Measurements from ENCODE around the gene SCN5A.

SCN5A gene

GRCh38 chr3:38579141-38579540 lies 70.3 kb downstream of the SCN5A start:
- H3K4me2 ChIP-seq (ENCODE audit: low read depth, low read length), result no peak overlapping the region
- no peaks in the 10 kb centered on the region for H3K9me2 ChIP-seq (replicated peaks; ENCODE audit: insufficient read depth, low read length)
- no peaks in the 10 kb centered on the region for H3K9me3 ChIP-seq (replicated peaks; ENCODE audit: insufficient read depth, low read length)
- H4K20me1 ChIP-seq (ENCODE audit: insufficient read depth, low read length), result no peaks in the 10 kb centered on the region
- TF ChIP-seq EZH2 (optimal IDR thresholded peaks at IDR 0.05; ENCODE audit: low read depth, low read length), result no peak
- TF ChIP-seq EZH2phosphoT487 (IDR thresholded peaks at IDR 0.05; ENCODE audit: low read length), result no peak
- no peak for TF ChIP-seq CTCF (IDR thresholded peaks at IDR 0.05; ENCODE audit: low read length)
- no peak overlapping the region for H3K27ac ChIP-seq (ENCODE audit: low read length)
- no peaks in the 10 kb centered on the region for H3K36me3 ChIP-seq (replicated peaks; ENCODE audit: insufficient read depth, low read length)
- no peaks in the 10 kb centered on the region for H3K4me1 ChIP-seq (ENCODE audit: low read length)
- H3K9ac ChIP-seq (ENCODE audit: low read length), result no peak overlapping the region
- H3K79me2 ChIP-seq (ENCODE audit: low read length), result no peaks in the 10 kb centered on the region
- H3K27me3 ChIP-seq (replicated peaks; ENCODE audit: insufficient read depth, low read length), result no peaks in the 10 kb centered on the region
- no peak overlapping the region for H3K4me3 ChIP-seq (ENCODE audit: low read length)
- H3F3A ChIP-seq (ENCODE audit: insufficient read depth, low read length), result no peaks in the 10 kb centered on the region
- no peak for DNase-seq
- H2AFZ ChIP-seq (ENCODE audit: low read length), result no peak overlapping the region

GRCh38 chr3:38578551-38578950 lies 70.9 kb downstream of the SCN5A start:
- no peaks in the 10 kb centered on the region for H3K36me3 ChIP-seq (replicated peaks; ENCODE audit: insufficient read depth, low read length)
- no peak overlapping the region for H3K9ac ChIP-seq (ENCODE audit: low read length)
- H3K4me2 ChIP-seq (ENCODE audit: low read depth, low read length), result no peak overlapping the region
- H3K9me3 ChIP-seq (replicated peaks; ENCODE audit: insufficient read depth, low read length), result no peaks in the 10 kb centered on the region
- H3K9me2 ChIP-seq (replicated peaks; ENCODE audit: insufficient read depth, low read length), result no peaks in the 10 kb centered on the region
- H3K4me1 ChIP-seq (ENCODE audit: low read length), result no peaks in the 10 kb centered on the region
- H3K79me2 ChIP-seq (ENCODE audit: low read length), result no peaks in the 10 kb centered on the region
- no peaks in the 10 kb centered on the region for H4K20me1 ChIP-seq (ENCODE audit: insufficient read depth, low read length)
- H3K27me3 ChIP-seq (replicated peaks; ENCODE audit: insufficient read depth, low read length), result no peaks in the 10 kb centered on the region
- no peak overlapping the region for H2AFZ ChIP-seq (ENCODE audit: low read length)
- no peak overlapping the region for H3K27ac ChIP-seq (ENCODE audit: low read length)
- DNase-seq, result no peak
- TF ChIP-seq CTCF (IDR thresholded peaks at IDR 0.05; ENCODE audit: low read length), result no peak
- no peak for TF ChIP-seq EZH2 (optimal IDR thresholded peaks at IDR 0.05; ENCODE audit: low read depth, low read length)
- no peak for TF ChIP-seq EZH2phosphoT487 (IDR thresholded peaks at IDR 0.05; ENCODE audit: low read length)
- no peak overlapping the region for H3K4me3 ChIP-seq (ENCODE audit: low read length)
- no peaks in the 10 kb centered on the region for H3F3A ChIP-seq (ENCODE audit: insufficient read depth, low read length)

- Histone ChIP-seq H3K27ac (ENCODE audit: low read length) (no peak overlapping the region), H3K4me2 (ENCODE audit: low read depth, low read length) (no peak overlapping the region), H3F3A (ENCODE audit: insufficient read depth, low read length) (no peaks in the 10 kb centered on the region), H3K4me1 (ENCODE audit: low read length) (no peaks in the 10 kb centered on the region), H3K27me3 (replicated peaks; ENCODE audit: insufficient read depth, low read length) (no peaks in the 10 kb centered on the region), H3K9ac (ENCODE audit: low read length) (no peak overlapping the region), H4K20me1 (ENCODE audit: insufficient read depth, low read length) (no peaks in the 10 kb centered on the region), H3K9me3 (replicated peaks; ENCODE audit: insufficient read depth, low read length) (no peaks in the 10 kb centered on the region), H3K4me3 (ENCODE audit: low read length) (no peak overlapping the region), H3K36me3 (replicated peaks; ENCODE audit: insufficient read depth, low read length) (no peaks in the 10 kb centered on the region), H3K9me2 (replicated peaks; ENCODE audit: insufficient read depth, low read length) (no peaks in the 10 kb centered on the region), H2AFZ (ENCODE audit: low read length) (no peak overlapping the region), H3K79me2 (ENCODE audit: low read length) (no peaks in the 10 kb centered on the region)
- TF ChIP-seq EZH2 (optimal IDR thresholded peaks at IDR 0.05; ENCODE audit: low read depth, low read length) (no peak), CTCF (IDR thresholded peaks at IDR 0.05; ENCODE audit: low read length) (no peak), EZH2phosphoT487 (IDR thresholded peaks at IDR 0.05; ENCODE audit: low read length) (no peak)
- no peak for DNase-seq
Observed at GRCh38 chr3:38578081-38578475, 71.4 kb downstream of the SCN5A start.

Measured in MM.1S (cell line).